ENCODE results near the gene RAP2B.
"Not testable (repeated sequence)": the region's sequence is repeated elsewhere in the genome, so short reads cannot be mapped to it uniquely, and the experiment has no call there.

RAP2B gene

DNA sequence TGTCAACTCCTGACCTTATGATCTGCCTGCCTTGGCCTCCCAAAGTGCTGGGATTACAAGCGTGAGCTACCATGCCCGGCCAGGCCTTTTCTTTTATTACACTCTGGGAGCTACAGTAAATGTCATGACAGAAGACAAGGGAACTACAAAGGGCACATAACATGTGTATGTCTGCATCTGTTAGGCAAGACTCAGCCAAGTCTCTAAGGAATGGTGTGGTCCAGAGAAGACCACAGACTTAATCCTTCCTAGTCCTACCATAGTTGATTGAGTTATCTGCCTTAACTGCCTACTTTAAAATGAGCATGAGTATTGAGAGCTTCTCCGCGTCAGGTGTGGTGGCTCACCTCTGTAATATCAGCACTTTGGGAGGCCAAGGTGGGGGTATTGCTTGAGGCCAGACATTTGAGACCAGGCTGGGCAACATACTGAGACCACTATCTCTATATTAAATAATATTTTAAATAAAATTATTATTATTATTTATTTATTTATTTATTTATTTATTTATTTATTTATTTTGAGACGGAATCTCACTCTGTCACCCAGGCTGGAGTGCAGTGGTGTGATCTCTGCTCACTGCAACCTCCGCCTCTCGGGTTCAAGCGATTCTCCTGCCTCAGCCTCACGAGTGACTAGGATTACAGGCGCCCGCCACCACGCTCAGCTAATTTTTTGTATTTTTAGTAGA is 31.9 kb downstream of the RAP2B start:
- DNase-seq (ENCODE audit: low spot score): not testable (repeated sequence)

DNA sequence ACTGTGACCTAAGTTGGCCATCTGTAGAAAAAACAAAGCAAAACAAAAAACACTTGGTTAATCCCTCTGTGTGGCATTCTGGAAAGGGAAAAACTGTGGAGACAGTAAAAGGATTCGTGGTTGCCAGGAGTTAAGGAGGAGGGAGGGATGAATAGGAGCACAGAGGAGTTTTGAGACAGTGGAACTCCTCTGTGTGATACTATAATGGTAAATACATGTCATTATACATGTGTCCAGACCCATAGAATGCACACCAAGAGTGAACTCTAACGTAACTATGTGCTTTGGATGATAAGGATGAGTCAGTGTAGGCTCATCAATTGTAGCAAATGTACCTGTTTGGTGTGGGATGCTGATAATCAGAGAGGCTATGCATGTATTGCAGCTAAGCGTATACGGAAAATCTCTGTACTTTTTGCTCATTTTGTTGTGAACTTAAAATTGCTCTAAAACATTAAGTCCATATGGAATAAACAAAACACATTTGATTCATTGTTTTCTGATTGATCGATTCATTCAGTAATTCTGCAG is 33.4 kb downstream of the RAP2B start:
- no peak for DNase-seq (ENCODE audit: low spot score)

DNA sequence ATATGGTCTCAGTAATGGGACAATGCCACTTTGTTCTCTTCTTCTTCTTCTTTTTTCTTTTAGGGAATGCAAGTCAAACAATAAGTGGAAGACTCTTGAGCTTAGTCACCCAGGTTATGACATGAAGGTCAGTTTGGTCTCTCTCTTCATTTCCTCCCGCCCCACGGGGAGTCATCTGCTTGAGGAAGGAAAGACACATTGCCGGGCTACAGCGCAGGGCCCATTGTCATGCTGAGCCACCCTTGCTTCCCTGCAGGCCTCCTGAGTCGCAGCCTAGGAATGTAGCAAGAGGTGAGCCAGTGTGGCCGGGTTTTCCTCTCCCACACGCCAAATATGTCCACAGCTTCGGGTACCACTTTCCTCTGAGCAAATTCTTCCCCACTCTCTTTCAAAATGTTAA is 47.6 kb downstream of the RAP2B start:
- no peak for DNase-seq (ENCODE audit: low spot score)

DNA sequence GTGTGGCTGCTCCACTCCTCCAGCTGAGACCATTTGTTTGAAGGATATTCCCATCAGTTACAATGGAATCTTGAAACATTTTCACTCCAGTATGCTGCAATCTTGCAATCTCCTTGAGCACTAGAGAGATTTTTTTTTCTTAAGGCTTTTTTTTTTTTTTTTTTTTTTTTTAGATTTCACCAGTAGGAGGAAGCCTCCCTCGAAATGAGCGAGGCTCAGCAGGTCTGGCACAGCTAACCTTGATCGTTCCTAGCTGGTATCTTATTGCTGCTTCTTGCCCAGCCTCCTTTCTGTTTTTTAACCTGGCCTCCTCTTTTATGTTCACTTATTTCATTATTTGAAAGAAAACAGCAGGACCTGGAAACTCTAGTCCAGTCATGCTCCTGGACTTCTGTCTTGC is 48.1 kb downstream of the RAP2B start:
- DNase-seq (ENCODE audit: low spot score): no peak

DNA sequence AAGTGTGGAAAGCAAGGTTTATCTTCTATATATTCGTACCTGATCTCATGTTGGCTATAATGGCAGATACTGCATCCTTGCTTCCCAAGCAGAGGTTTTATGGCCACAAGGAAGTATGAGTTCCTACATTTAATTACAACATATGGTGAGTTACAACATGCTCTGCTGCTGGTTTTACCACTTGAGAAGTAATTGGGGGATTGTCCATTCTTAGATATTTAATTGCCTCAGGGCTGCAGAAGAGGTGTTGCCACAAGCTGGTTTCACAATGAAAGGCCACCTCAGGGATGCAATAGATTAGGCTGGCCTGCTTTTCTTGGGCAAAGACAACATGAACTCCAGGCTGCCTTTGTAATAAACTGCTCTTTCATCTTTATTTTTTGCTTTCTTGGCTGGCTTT is 48.6 kb downstream of the RAP2B start:
- no peak for DNase-seq (ENCODE audit: low spot score)

DNA sequence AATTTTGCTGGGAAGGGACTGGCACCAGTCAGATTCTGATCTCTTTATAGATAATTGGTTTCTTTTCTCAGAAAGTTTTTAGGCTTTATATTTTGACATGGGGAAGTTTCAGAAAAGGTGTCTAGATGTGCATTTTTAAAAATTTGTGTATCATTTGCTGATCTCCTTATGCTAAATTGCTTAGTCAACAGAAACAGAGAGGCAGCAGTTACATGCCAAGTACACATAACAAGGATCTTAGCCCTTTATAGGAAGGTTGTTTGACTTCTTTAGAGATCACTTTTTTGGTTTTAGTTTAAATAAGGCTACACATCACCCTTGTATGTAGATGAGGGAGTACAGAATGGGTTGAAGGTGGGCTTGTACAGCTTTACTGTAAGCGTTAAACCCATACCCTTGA is 53.5 kb downstream of the RAP2B start:
- no peak for DNase-seq (ENCODE audit: low spot score)

DNA sequence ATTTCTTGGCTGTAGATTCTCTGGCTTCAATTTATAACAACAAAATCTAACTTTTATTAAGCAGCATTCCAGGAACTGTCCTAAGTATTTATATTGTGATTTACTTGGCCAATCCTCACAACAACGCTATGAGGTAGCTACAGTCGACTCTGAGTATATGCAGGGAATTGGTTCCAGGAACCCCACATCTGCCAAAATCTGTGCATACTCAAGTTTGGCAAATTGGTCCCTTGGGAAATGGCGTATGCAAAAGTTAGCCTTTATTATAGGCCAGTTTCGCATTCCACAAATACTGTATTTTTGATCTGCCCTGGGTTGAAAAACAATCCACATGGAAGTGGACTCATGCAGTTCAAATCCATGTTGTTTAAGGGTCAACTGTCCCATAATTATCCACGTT is 53.9 kb downstream of the RAP2B start:
- DNase-seq (ENCODE audit: low spot score): no peak

DNA sequence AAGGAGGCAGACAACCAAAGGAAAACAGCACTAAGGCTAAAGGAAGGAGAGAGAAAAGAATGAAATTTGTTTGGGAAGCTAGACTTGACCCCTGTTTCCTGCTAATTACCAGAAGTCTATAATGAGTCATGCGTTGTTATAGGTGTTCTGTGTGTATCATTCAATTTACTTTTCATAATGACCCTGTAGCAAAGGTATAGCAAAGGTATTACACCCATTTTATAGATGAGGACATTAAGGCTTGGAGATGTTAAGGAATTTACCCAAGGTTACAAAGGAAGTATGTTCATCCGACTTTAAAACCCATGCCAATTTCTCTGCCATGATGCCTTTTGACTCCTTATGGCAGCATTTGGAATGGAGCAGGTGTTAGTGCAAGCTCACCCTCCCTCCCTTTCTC is 54.9 kb downstream of the RAP2B start:
- no peak for DNase-seq (ENCODE audit: low spot score)

DNA sequence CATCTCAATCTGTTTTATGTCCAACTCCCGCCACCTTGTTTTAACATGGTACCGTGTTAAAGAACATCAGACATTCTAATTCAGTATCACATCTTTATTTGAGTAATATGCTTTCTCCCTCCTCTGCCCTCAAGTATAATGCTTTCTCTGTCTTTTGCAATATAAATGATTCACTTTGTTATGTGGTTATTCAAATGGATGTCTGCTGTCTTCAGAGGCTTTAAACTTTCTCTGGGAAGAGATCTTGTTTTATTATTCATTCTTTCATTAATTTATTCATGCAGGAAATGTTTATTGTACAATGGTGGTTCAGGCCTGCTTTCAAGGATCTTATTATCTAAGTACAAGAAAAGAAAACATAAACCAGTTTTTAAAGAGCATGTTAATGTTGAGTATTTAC is 57.1 kb downstream of the RAP2B start:
- DNase-seq (ENCODE audit: low spot score): no peak

Measured in cerebellar cortex (tissue), 1 donor.